ENCODE results near the gene GOLGA5.

- no peak for TF ChIP-seq CTCF (IDR thresholded peaks at IDR 0.05; ENCODE audit: poor library complexity)
- no peak for TF ChIP-seq EZH2 (IDR thresholded peaks at IDR 0.05; ENCODE audit: borderline replicate concordance)
- TF ChIP-seq EZH2phosphoT487 (IDR thresholded peaks at IDR 0.05; ENCODE audit: low read depth, severe bottlenecking, unreplicated experiment), result no peak
Observed at GRCh38 chr14:92832137-92832700, 38.1 kb downstream of the GOLGA5 start.
